Mucosa of descending colon (tissue), 3 donors: ENCODE measurements around the gene DFFA. TPM values are rescaled to one million over a fixed set of nuclear protein-coding genes. Genes with fewer than 3 reads are reported as not detected.

Experiments used
- ATAC-seq: fragments of 200-7000 bp; cut with Tn5 transposase; one replicate; pipeline ENCODE4 v1.9.1; 2020; ENCODE audit warnings: mild to moderate bottlenecking, moderate library complexity
- DNase-seq, 3 donors: peaks; one replicate each; pipeline ENCODE4 v3.0.0-alpha.2; 2020
- H3K36me3 ChIP-seq: fragments of 200-600 bp; one replicate; pipeline ENCODE4 v1.8.0; 2021; ENCODE audit warnings: low read depth, mild to moderate bottlenecking
- H3K4me1 ChIP-seq: fragments of 200-600 bp; one replicate; pipeline ENCODE4 v1.8.0; 2021; ENCODE audit warnings: low read depth, mild to moderate bottlenecking
- H3K4me3 ChIP-seq: fragments of 200-600 bp; one replicate; pipeline ENCODE4 v1.8.0; 2021; ENCODE audit warnings: mild to moderate bottlenecking
- H3K9me3 ChIP-seq: fragments of 200-600 bp; one replicate; pipeline ENCODE4 v1.8.0; 2021; ENCODE audit warnings: mild to moderate bottlenecking
- intact Hi-C, 2 donors: fragments of 100-400 bp; cut with DNase I in 1 of 2; cut with micrococcal nuclease in 1 of 2; formaldehyde crosslinking; loops; one replicate each; pipeline versions ENCODE4 v1.11.0 to v1.11.1; 2022; cut with DNase I, micrococcal nuclease
- long read RNA-seq, 2 donors: library from polyadenylated mRNA; unstranded; transcript quantifications; one replicate each; pipeline ENCODE4 v2.0.0, GENCODE V29; 2019 to 2021
- total RNA-seq, 3 donors: library from RNA; stranded (reverse); fragmentation: NEBNext Ultra II Directional in 2 of 3; extraction: Animal tissue kit (Norgen Biotek cat#: 25700) in 2 of 3; gene quantifications; one replicate each; pipeline versions ENCODE4 v1.2.1 to v1.2.4, GENCODE V29; 2021 to 2023
- TF ChIP-seq, protein P1 (sequence below): fragments of 200-600 bp; IDR thresholded peaks from one replicate; pipeline ENCODE4 v1.8.0; 2022; ENCODE audit warnings: antibody characterized with exemption, mild to moderate bottlenecking
- donor health status: DM: no; HTN: no; CAD: no; lungs with moderate emphysema.
- donor health status: DM: no; HTN: no; CAD: no.
- donor health status: DM: no; HTN: yes; CAD: no.

Gene DFFA, protein sequence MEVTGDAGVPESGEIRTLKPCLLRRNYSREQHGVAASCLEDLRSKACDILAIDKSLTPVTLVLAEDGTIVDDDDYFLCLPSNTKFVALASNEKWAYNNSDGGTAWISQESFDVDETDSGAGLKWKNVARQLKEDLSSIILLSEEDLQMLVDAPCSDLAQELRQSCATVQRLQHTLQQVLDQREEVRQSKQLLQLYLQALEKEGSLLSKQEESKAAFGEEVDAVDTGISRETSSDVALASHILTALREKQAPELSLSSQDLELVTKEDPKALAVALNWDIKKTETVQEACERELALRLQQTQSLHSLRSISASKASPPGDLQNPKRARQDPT
- 10 to 100 TPM; 20.9 to 34.0 (median 21.9) TPM for total RNA-seq
- long read RNA-seq, donor 1, full-length matches to known transcripts: 35 of 43 reads
- long read RNA-seq, donor 1, partial matches to known transcripts: 0 of 43 reads
- long read RNA-seq, donor 1, other reads (novel, unspliced or antisense): 8 of 43 reads
- long read RNA-seq, donor 2, full-length matches to known transcripts: 24 of 28 reads
- long read RNA-seq, donor 2, partial matches to known transcripts: 1 of 28 reads
- long read RNA-seq, donor 2, other reads (novel, unspliced or antisense): 3 of 28 reads

DNA sequence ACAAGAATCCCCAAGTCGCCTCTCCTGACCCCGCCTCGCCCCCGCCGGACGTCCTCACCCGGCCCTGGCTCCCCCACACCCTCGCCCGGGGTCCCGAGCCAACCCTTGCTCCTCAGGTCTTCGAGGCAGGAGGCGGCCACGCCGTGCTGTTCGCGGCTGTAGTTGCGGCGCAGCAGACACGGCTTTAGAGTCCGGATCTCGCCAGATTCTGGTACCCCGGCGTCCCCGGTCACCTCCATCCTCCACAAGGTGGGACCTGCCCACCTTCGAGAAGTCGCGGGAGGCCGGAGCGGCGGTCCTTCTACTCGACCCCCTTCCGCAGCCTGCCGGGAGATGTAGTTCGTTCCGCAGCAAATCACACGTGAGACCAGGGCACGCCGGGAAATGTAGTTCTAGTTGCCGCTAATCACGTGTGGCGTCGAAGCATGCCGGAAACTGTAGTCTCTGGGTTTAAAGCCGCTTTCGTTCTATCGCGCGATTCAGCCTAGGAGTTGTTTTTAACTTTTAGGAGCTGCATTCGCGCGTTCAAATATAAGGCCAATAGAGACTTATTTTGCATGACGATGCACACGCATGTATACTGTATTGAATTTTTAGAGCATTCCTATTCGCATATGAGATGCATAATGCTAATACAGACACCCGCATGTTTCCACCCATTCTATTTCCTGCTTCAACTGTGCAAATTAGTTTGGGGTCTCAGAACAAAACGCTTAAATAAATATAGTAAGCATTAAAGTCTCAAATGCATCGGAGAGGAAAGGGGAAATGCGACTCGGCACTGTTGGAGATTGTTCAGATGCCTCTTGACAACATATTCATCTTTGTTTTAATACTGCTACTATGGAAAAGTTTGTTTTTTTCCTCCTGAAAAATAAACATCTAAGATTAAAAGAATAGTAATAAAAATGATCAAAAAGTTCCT lies at the start of gene DFFA:
TSS of gene DFFA (minus strand) at position 310 of the 925 bp plus-strand sequence. CDS start at position 239, 71 bp downstream.
- Histone ChIP-seq H3K4me1 (peaks cover 17% of the 10 kb centered on the region), H3K9me3 (no peaks in the 10 kb centered on the region), H3K4me3 (peak within 1 kb of the TSS; percentile 55), H3K36me3 (no peaks in the 10 kb centered on the region)
- TF ChIP-seq, protein P1, sequence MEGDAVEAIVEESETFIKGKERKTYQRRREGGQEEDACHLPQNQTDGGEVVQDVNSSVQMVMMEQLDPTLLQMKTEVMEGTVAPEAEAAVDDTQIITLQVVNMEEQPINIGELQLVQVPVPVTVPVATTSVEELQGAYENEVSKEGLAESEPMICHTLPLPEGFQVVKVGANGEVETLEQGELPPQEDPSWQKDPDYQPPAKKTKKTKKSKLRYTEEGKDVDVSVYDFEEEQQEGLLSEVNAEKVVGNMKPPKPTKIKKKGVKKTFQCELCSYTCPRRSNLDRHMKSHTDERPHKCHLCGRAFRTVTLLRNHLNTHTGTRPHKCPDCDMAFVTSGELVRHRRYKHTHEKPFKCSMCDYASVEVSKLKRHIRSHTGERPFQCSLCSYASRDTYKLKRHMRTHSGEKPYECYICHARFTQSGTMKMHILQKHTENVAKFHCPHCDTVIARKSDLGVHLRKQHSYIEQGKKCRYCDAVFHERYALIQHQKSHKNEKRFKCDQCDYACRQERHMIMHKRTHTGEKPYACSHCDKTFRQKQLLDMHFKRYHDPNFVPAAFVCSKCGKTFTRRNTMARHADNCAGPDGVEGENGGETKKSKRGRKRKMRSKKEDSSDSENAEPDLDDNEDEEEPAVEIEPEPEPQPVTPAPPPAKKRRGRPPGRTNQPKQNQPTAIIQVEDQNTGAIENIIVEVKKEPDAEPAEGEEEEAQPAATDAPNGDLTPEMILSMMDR: no peak
- ATAC-seq: peak; percentile 91
- peak; percentile 91 to 98 (median 95) for DNase-seq
- intact Hi-C loops: no loop called here

DNA sequence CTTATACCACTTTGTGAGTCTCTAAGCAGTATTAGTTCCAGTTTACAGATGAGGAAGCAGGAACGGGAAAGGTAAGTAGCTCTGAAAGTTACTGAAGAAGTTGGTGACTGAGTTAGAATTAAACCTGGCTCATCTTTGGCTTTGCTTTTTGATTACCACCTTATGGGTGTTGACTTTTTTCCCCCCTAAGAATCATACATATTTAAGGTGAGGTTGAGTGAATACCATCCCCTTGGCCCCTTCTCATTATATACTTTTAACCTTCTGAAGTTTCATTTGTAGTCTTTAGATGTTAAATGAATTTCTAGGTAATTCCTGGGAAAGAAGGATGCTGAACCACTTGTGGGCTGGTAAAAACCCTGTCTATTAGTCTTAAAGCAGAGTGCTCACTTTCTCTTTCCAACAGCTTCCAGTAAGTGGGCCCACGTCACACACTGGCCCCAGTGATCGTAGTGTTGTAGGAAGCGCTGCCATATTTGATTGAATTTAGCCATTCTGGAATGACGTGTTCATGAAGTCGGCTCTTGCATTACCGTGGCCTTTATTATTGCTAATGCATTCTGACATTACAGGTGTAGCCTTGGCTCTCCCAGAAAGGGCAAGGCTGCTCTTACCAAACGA lies 49.3 kb upstream of the DFFA start:
- Histone ChIP-seq H3K4me1 (peaks cover 5% of the 10 kb centered on the region), H3K36me3 (no peaks in the 10 kb centered on the region), H3K4me3 (no peak overlapping the region), H3K9me3 (no peaks in the 10 kb centered on the region)
- intact Hi-C loops: no loop called here
- DNase-seq: no peak
- ATAC-seq: no peak
- TF ChIP-seq, protein P1: no peak

DNA sequence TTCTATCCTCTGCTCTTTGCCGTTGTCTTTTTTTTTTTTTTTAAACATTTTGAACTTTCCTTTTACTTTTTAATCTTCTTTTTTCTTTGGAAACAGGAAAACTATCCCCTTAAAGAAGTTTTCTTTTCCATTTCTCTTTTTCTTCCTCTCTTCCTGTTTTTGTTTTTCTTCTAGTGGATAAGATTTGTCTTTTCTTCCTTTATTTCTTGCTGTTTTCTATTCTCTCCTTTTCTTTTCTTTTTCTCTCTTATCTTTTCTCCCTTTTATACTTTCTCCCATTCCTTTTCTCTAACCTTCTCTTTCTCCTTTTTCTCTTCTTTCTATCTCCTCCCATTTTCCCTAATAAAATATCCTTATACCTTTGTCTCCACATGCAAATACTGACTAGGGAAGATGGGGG lies 48.6 kb upstream of the DFFA start:
- DNase-seq: no peak
- Histone ChIP-seq H3K4me1 (peaks cover 5% of the 10 kb centered on the region), H3K9me3 (no peaks in the 10 kb centered on the region), H3K4me3 (no peak overlapping the region), H3K36me3 (no peaks in the 10 kb centered on the region)
- TF ChIP-seq, protein P1: no peak
- ATAC-seq: no peak
- intact Hi-C loops: no loop called here

DNA sequence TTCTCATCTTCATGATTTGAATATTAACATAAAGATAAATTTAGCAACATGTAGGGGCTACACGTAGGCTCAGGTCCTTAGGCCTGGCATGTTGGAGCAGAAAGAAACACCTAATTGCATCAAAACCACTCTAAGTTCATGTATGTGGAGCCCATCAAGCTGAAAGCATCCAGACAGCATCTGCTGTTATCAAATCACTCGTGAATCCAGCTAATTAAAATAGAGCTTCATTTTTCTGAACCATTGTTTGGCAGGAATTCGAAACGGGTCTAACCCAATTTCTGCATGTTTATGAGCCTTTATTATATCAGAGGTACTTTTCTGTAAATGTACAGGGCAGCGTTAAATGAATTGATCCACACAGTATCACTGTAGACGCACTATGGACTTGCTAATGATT lies 48.2 kb upstream of the DFFA start:
- intact Hi-C loops: no loop called here
- Histone ChIP-seq H3K4me1 (peaks cover 5% of the 10 kb centered on the region), H3K9me3 (no peaks in the 10 kb centered on the region), H3K36me3 (no peaks in the 10 kb centered on the region), H3K4me3 (no peak overlapping the region)
- DNase-seq (no peak), ATAC-seq (no peak)
- TF ChIP-seq, protein P1: no peak

DNA sequence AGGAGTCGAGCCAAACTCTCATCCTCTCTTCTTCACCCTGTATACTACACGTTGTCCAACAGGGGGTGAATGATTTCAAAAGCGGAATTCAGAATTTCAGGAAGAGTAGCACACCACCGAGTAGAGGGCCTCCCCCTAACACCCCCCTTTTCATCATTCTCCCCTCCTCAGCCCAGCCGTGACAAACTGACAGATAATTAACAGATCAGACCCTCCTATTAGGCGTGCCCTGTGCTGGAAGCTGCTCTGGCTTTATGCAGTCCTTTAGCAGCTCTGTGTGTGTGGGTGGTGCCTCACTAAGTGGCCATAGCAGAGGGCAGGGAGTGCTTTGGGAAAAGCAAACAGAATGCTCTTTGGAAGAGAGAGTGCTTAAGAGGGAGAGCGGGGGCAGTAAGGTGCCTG lies 46.7 kb upstream of the DFFA start:
- no peaks in the 10 kb centered on the region for H3K36me3 ChIP-seq
- H3K4me1 ChIP-seq: peaks cover 5% of the 10 kb centered on the region
- TF ChIP-seq, protein P1: no peak
- no peak overlapping the region for H3K4me3 ChIP-seq
- intact Hi-C loops: loop anchor here in 1 of 2 donors (10.0 kb wide), 1 partner anchor 346 kb away; no protein-coding TSS in a partner anchor
- DNase-seq (no peak), ATAC-seq (peak; percentile 75)
- no peaks in the 10 kb centered on the region for H3K9me3 ChIP-seq
